GM21423 (cell line): ENCODE results near the gene EFNA5.

Experiments
- ATAC-seq: cut with Tn5 transposase; IDR thresholded peaks from one replicate; pipeline ENCODE4 v1.9.1; 2021; ENCODE audit warnings: mild to moderate bottlenecking, moderate library complexity; ENCODE audit not compliant: unreplicated experiment

Gene EFNA5

GRCh38 chr5:107646418-107646817 is 24.3 kb downstream of the EFNA5 start:
- no peak for ATAC-seq

- ATAC-seq = no peak
Observed at GRCh38 chr5:107640568-107640967, 30.2 kb downstream of the EFNA5 start.

DNA sequence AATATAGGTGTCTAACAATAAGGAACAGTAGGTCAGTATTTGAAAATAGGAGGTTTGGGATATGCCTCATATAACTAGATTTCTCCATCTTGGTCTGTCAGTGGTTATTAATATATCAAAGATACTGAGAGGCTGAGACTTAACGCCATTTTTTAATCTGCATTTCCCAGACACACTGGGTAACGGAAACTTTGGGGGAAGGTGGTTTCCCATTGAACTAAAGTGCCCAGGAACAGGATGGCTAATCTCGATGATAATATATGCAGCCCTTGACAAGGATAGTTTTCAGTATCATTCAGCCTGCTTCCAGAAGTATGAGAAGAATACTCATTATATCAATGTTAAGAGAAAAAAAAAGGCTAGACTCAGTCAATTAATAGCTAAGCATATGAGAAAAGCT is 30.7 kb downstream of the EFNA5 start:
- no peak for ATAC-seq

- no peak for ATAC-seq
Observed at GRCh38 chr5:107636555-107636954, 34.2 kb downstream of the EFNA5 start.

GRCh38 chr5:107636068-107636467 is 34.7 kb downstream of the EFNA5 start:
- no peak for ATAC-seq

DNA sequence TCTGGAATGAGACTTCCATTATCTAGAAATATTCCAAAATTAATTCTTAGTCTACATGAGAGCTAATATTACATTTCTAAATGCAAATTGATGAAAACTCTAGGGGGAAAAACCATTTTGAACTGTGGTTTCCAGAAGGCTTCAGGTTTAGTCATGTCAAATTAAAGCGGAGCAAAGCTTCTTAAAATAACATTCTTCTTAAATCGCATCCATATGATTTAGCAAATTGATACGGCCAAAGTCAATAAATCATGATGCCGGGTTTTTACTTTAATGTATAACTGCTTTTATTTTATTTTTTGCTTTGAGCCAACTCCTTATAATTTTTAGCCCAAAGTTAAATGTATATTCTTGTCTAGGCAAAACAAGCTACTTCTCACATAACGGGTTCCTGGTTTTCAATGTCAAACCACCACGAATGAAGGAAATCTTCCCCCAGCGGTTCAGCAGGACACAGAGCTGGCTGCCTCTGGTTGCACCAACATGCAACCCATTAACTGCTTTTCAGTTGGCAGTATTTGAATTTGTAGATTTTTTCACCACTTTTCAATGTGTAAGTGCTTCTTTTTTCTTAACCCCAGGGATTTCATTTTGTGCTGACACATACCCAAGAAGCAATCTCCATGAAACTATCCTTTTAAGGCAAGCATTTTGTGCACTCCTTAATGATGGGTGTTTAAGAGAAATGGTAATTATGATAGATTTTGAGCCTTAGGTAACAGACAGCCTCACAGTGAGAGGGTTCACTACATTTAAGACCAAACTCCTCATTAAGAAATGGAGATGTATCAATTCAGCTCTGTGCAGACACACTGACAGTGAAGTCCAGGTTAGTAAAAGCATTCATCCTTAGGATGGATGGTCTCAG is 35.5 kb downstream of the EFNA5 start:
- no peak for ATAC-seq

GRCh38 chr5:107633171-107633901 is 37.4 kb downstream of the EFNA5 start:
- no peak for ATAC-seq

DNA sequence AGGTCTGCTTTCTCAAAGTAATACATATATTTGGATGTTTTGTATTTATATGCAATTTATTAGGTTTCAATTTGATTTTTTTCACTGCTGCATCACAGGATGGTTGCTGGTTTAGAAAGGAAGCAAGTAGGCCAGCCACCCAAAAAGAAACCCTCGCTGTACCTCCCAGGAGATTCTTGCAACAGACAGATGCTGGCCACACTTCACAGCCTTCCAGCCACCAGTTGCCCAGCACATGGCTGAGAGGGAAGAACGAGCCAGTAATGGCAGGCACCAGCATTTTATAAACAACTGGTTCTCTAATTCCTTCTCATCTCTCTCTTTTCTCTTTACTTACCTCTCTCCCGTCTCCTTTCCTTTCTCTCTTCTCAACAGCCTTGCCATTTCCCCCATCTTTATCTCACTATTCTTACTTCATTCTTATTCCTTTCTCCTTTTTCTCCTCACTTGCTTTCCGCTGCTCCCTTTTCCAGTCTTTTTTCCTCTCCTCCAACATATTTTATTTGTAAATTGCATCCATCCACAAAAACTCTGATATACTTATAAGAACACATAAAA is 38.9 kb downstream of the EFNA5 start:
- no peak for ATAC-seq

GRCh38 chr5:107630184-107630583 is 40.6 kb downstream of the EFNA5 start:
- no peak for ATAC-seq

- ATAC-seq = no peak
Observed at GRCh38 chr5:107624235-107624634, 46.5 kb downstream of the EFNA5 start.

GRCh38 chr5:107621089-107621488 is 49.6 kb downstream of the EFNA5 start:
- ATAC-seq = no peak

DNA sequence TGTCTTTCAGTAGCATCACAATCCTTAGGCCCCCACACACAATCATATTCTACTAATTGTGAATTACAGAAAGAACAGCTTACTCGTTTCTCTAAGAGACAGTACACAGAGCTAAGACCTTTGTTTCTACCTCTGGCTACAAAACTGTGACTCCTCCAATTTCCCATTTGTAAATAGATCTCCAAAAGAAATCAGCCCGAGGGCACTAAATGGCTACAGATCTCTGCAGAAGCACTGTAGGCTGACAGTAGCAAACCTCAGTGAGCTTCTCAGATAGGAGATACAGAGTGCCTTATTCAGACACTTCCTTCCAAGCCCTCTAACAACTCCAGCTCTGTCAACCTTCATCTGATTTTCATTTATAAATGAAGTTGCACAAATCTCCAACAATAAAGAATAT is 51.0 kb downstream of the EFNA5 start:
- ATAC-seq = no peak

DNA sequence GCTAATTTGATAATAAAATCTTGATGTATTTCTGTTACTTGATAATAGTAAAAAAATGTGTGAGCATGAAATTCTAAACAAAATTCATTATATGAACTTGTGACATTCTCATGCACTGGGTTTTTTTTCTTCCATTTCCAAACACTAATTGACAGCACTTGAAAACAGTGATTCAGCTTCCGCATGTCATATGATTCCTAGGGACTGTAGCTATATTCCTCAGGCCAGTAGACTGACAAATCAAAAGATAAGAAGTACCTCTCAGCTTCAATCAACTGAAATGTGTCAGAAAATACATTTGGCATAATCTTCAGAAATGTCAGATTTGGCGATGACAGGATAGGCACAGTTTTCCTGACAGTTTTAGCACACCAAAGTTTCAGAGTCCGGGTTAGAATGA is 52.5 kb downstream of the EFNA5 start:
- ATAC-seq = no peak

- ATAC-seq = no peak
Observed at GRCh38 chr5:107617052-107617451, 53.7 kb downstream of the EFNA5 start.

DNA sequence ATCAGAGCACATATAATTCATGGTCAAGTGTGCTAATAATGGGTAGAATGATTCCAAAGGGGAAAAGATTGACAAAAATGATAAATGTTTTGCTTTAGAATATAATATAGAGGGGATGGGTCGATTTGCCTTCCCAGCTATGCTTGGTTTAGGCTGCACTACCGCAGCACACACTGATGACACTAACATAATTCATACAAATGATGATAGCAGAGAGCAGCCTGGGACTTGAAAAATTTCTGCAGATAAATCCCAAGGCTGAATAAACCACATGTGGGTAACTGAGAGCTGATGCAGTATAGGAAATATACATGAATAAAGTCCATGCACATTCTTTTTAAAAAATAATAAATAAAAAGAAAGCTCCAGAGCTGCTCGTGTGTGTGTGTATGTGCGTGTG is 54.5 kb downstream of the EFNA5 start:
- ATAC-seq = no peak

DNA sequence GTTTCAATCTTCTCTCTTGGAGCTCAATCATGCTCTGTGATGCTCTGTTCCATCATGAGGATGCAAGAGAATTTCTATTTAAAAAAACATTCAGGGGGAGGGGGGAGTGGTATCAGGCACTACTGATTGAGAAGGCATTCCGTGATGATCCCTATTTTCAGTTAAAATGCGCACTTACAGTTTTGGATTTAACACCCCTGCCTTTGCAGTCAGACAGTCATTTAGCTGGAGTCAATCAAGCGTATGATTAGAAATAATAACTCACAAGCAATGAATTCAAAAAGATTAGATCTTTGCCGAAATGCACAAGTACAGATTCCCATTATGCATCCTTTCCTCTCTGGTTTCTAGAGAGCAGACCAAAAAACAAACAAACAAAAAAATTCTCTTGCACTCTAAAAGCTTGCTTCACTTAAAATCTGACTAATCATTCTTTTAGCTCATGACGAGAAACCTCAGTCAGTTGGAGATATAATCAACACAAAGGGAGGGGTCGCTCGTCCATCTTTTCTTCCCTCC is 55.4 kb downstream of the EFNA5 start:
- no peak for ATAC-seq

- no peak for ATAC-seq
Observed at GRCh38 chr5:107612541-107612940, 58.2 kb downstream of the EFNA5 start.

DNA sequence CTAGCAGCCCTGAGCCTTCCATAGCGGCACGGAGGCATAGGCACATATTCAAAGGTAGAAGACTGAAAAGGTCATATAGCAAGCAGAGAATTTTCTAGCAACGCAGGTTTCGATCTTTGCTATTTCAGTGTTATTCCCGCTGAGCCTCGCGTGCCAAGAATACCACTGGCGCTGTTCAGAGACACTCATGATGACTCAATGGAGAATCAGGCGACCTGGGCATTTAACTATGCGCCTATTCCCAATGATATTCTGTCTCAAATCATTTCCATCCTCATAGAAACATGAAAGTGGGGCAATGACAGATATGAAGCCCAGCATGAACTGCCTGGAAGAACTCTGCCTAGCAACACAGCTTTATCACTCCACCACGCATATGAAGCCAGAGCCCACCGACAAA is 59.9 kb downstream of the EFNA5 start:
- ATAC-seq = no peak

- no peak for ATAC-seq
Observed at GRCh38 chr5:107607671-107608345, 62.9 kb downstream of the EFNA5 start.

- no peak for ATAC-seq
Observed at GRCh38 chr5:107607196-107607595, 63.5 kb downstream of the EFNA5 start.

GRCh38 chr5:107605596-107606125 is 65.1 kb downstream of the EFNA5 start:
- ATAC-seq = no peak
